Neural cell (in vitro differentiated cells): ENCODE results near the gene SUSD2. TPM values are rescaled to one million over a fixed set of nuclear protein-coding genes. Genes with fewer than 3 reads are reported as not detected.

Experiments used
- H2AFZ ChIP-seq: fragments of 200-600, 300-800 bp; sonication (generic), shearing (Covaris generic); 2 replicates; pipeline ENCODE4 v1.6.0; 2014; ENCODE audit warnings: low read depth, mild to moderate bottlenecking, antibody characterized with exemption, low read length, moderate library complexity
- H3F3A ChIP-seq: fragments of 200-600 bp; shearing (Covaris generic); 2 replicates; pipeline ENCODE4 v1.6.1; 2016; ENCODE audit warnings: mild to moderate bottlenecking, moderate library complexity, mixed read lengths, antibody characterized with exemption, low read length; ENCODE audit not compliant: insufficient read depth, poor library complexity, severe bottlenecking
- H3K27ac ChIP-seq: fragments of 200-600, 300-800 bp; sonication (generic), shearing (Covaris generic); 2 replicates; pipeline ENCODE4 v1.5.1; 2014; ENCODE audit warnings: mild to moderate bottlenecking, low read length, moderate library complexity
- H3K27me3 ChIP-seq: fragments of 300-800, 200-600 bp; sonication (generic), shearing (Covaris generic); 2 replicates; pipeline ENCODE4 v1.6.0; 2014; ENCODE audit warnings: mild to moderate bottlenecking, low read depth, low read length, moderate library complexity; ENCODE audit not compliant: insufficient read depth
- H3K36me3 ChIP-seq: fragments of 300-800, 200-600 bp; sonication (generic), shearing (Covaris generic); 2 replicates; pipeline ENCODE4 v1.5.1; 2014; ENCODE audit warnings: mild to moderate bottlenecking, antibody characterized with exemption, low read length, moderate library complexity; ENCODE audit not compliant: insufficient read depth
- H3K4me2 ChIP-seq: fragments of 300-800, 200-600 bp; sonication (generic), shearing (Covaris generic); 2 replicates; pipeline ENCODE4 v1.6.0; 2014; ENCODE audit warnings: mild to moderate bottlenecking, low read length
- H3K4me3 ChIP-seq: fragments of 300-800, 200-600 bp; sonication (generic), shearing (Covaris generic); 2 replicates; pipeline ENCODE4 v1.5.1; 2014; ENCODE audit warnings: mild to moderate bottlenecking, low read length, moderate library complexity
- H3K79me2 ChIP-seq: fragments of 200-600 bp; shearing (Covaris generic); replicated peaks from 2 replicates; pipeline ENCODE4 v1.6.0; 2014; ENCODE audit warnings: mild to moderate bottlenecking, low read length, moderate library complexity; ENCODE audit not compliant: insufficient read depth
- H3K9ac ChIP-seq: fragments of 300-800, 200-600 bp; sonication (generic), shearing (Covaris generic); 2 replicates; pipeline ENCODE4 v1.6.1; 2016; ENCODE audit warnings: mild to moderate bottlenecking, low read length, mixed read lengths
- H3K9me2 ChIP-seq: fragments of 200-600 bp; shearing (Covaris generic); 2 replicates; pipeline ENCODE4 v1.6.1; 2016; ENCODE audit warnings: mild to moderate bottlenecking, low read length, mixed read lengths; ENCODE audit not compliant: insufficient read depth
- H3K9me3 ChIP-seq: fragments of 200-600, 300-800 bp; sonication (generic), shearing (Covaris generic); 2 replicates; pipeline ENCODE4 v1.6.1; 2016; ENCODE audit warnings: mild to moderate bottlenecking, mixed run types, low read length, moderate library complexity, mixed read lengths
- H4K20me1 ChIP-seq: fragments of 200-600 bp; shearing (Covaris generic); 2 replicates; pipeline ENCODE4 v1.6.1; 2016; ENCODE audit warnings: mild to moderate bottlenecking, mixed run types; ENCODE audit not compliant: insufficient read depth
- CTCF ChIP-seq: fragments of 450-650 bp; IDR thresholded peaks from 2 replicates; pipeline ENCODE4 v1.5.1; 2014; ENCODE audit warnings: antibody characterized with exemption, mild to moderate bottlenecking, moderate library complexity; ENCODE audit not compliant: poor library complexity, severe bottlenecking
- EP300 ChIP-seq: fragments of 450-650 bp; conservative IDR thresholded peaks from 2 replicates; pipeline ENCODE4 v1.6.1; 2014; ENCODE audit warnings: antibody characterized with exemption, mild to moderate bottlenecking, moderate library complexity; ENCODE audit not compliant: poor library complexity, severe bottlenecking
- EZH2 ChIP-seq: fragments of 200-600, 300-800 bp; shearing (Covaris generic), sonication (generic); IDR thresholded peaks from 2 replicates; pipeline ENCODE4 v1.6.1; 2014; ENCODE audit warnings: antibody characterized with exemption, low read length, borderline replicate concordance, mild to moderate bottlenecking; ENCODE audit not compliant: insufficient read depth, poor library complexity, severe bottlenecking
- MXI1 ChIP-seq: fragments of 450-650 bp; conservative IDR thresholded peaks from 2 replicates; pipeline ENCODE4 v1.6.1; 2014; ENCODE audit warnings: antibody characterized with exemption, mild to moderate bottlenecking; ENCODE audit not compliant: poor library complexity, severe bottlenecking
- POLR2AphosphoS5 ChIP-seq: IDR thresholded peaks from 2 replicates; pipeline ENCODE4 v1.6.1; 2012
- RAD21 ChIP-seq: fragments of 450-650 bp; conservative IDR thresholded peaks from 2 replicates; pipeline ENCODE4 v1.6.1; 2014; ENCODE audit warnings: antibody characterized with exemption, mild to moderate bottlenecking, moderate library complexity
- REST ChIP-seq: IDR thresholded peaks from 2 replicates; pipeline ENCODE4 v1.6.1; 2012; ENCODE audit warnings: borderline replicate concordance
- SMC3 ChIP-seq: fragments of 450-650 bp; conservative IDR thresholded peaks from 2 replicates; pipeline ENCODE4 v1.6.1; 2014; ENCODE audit warnings: antibody characterized with exemption, mild to moderate bottlenecking, moderate library complexity; ENCODE audit not compliant: poor library complexity
- TAF1 ChIP-seq: IDR thresholded peaks from 2 replicates; pipeline ENCODE4 v1.6.1; 2012; ENCODE audit warnings: low read depth
- polyA plus RNA-seq: library from polyadenylated mRNA; depleted of rRNA; stranded (reverse); fragments of >200 nt; gene quantifications from 2 replicates; pipeline ENCODE4 v1.2.3, GENCODE V29; 2014

SUSD2 gene
- polyA plus RNA-seq, 1 donor from 2014 or later, result 0.20 TPM

- H3K27ac ChIP-seq, result no peak overlapping the region
Measured at GRCh38 chr22:24190596-24191208, 9.4 kb downstream of the SUSD2 start.

GRCh38 chr22:24191381-24191841 lies 10.1 kb downstream of the SUSD2 start:
- no peak overlapping the region for H3K4me3 ChIP-seq
- H3K36me3 ChIP-seq, result no peaks in the 10 kb centered on the region
- H3K9ac ChIP-seq, result no peak overlapping the region
- no peaks in the 10 kb centered on the region for H4K20me1 ChIP-seq
- no peaks in the 10 kb centered on the region for H3K9me2 ChIP-seq
- H3K27me3 ChIP-seq, result no peaks in the 10 kb centered on the region
- no peaks in the 10 kb centered on the region for H3F3A ChIP-seq
- no peak overlapping the region for H3K4me2 ChIP-seq
- H3K9me3 ChIP-seq, result no peaks in the 10 kb centered on the region
- no peak overlapping the region for H2AFZ ChIP-seq
- H3K79me2 ChIP-seq, result no peaks in the 10 kb centered on the region
- H3K27ac ChIP-seq, result no peak overlapping the region
- no peak for TF ChIP-seq SMC3
- no peak for TF ChIP-seq RAD21
- TF ChIP-seq MXI1, result no peak
- no peak for TF ChIP-seq POLR2AphosphoS5
- no peak for TF ChIP-seq REST
- TF ChIP-seq CTCF, result no peak

More at GRCh38 chr22:24190596-24191208, 9.4 kb downstream of the SUSD2 start:
- H3K9ac ChIP-seq, result no peak overlapping the region
- no peaks in the 10 kb centered on the region for H3K9me2 ChIP-seq
- no peaks in the 10 kb centered on the region for H3K79me2 ChIP-seq
- no peaks in the 10 kb centered on the region for H3F3A ChIP-seq
- H3K27me3 ChIP-seq, result no peaks in the 10 kb centered on the region
- H3K9me3 ChIP-seq, result no peaks in the 10 kb centered on the region
- no peaks in the 10 kb centered on the region for H3K36me3 ChIP-seq
- H3K4me3 ChIP-seq, result no peak overlapping the region
- H4K20me1 ChIP-seq, result no peaks in the 10 kb centered on the region
- H3K4me2 ChIP-seq, result no peak overlapping the region
- H2AFZ ChIP-seq, result no peak overlapping the region
- TF ChIP-seq CTCF (no peak), REST (no peak), POLR2AphosphoS5 (no peak), MXI1 (no peak), EZH2 (no peak), EP300 (no peak), TAF1 (no peak), RAD21 (no peak), SMC3 (no peak)
